Stimulated activated CD4-positive, alpha-beta T cell treated with anti-CD3 and anti-CD28 coated beads, Interleukin-2, amount 100 ng/mL, for 48 hours (primary cell): ENCODE results near the gene ENKUR.
"Not testable (repeated sequence)": the region's sequence is repeated elsewhere in the genome, so short reads cannot be mapped to it uniquely, and the experiment has no call there.

Experiments used
- DNase-seq, 2 donors: peaks; one replicate each; pipeline ENCODE4 v3.0.0-alpha.2; 2020

ENKUR gene

DNA sequence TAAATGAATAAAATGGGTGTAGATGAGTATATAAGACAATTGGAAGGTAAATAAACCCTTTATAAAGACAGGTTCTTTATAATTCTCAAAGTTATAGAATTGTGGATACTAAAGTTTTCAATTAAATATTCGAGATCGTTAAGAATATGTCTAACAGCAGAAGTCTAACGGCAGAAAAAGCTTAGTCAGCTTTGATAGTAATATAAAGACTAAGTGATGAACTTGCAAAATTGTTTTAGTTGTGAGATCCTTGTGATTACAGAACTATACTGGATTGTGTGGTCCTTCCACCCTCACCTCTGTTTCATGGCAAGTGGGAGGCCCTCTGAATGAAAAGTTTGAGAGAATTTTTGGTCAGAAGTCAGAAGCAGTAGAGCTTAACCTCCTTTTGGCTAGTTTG is 2.7 kb upstream of the ENKUR start:
- DNase-seq = no peak

DNA sequence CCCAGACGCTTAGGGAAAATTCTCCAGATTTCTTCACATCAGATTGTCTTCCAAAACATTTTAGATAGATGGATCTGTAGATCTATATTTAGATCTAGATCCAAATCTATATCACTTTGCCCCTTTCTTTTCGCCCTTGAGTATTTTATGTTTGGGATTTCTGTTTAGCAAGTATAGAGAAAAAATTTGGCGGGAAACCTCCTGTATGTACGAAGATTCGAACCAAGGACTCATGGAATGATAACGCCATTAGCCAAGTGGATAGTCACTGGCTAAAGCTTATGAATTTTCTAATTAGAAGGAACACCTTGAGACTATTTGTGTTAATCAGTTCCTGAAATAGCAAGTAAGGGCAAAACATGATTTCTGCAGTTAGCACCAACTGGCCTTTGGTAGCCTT is 1.7 kb upstream of the ENKUR start:
- DNase-seq = no peak

DNA sequence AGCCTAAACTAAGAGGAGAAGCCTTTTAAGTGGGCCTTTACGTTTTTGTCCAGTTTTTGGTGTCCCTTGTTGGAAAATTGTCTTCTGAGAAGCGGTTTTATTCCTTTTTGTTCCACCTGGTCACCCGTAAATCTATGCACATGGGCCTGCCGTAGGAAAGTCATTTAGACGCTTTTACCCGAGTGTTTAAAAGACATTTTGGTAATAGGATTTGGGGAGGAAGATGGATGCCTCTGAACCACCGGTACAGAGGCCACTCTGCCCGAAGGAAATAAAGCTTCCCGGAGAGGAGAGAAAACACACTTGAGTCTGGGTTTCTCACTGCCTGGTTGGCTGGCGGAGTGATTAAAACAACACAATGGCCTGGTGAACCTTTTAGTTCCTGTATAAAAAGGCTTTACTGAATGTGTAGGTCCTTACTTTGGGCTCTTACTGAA is 1.2 kb upstream of the ENKUR start:
- DNase-seq = peak in 1 of 2 donors; percentile 20

DNA sequence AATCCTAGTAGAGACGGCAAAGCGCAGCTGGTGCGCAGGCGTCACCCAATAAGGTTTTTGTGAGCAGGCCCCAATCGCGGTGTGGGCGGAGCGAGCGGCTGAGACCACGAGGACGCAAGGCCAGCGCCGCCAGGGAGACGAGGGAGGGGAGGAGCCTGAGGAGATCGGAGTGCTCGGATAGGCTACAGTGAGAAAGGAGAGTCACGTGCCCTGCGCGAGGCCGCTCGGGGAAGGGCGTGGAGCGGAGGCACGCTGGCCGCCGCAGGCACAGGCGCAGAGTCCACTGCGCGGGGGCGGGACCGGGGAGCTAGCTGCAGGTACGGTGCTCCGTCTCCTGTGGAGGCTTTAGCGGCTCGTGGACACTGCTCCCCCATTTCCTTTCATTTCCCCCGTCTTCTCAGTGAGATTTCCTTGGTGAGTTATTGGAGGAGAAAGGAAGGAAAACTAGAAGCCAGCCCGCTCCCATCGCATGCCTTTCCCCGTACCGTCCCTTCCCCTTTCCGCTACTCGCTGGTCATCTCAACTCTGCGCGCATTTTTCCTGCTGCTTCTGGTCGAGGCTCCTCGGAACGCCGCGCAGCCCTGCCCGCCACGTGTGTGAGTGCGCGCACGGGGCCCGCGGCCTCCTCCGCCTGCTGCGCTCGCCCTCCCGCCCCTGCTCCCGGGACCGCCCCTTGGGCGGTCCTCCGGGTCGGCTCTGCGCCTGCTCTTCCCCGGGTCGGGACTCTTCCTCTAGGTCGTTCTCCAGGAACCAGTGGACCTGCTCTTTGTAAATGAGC is 607 bp upstream of the ENKUR start, which contains the start of gene THNSL1:
TSS of gene THNSL1 (plus strand) at position 237 of the 778 bp plus-strand sequence. CDS start 6,612 bp downstream, outside the sequence.
- peak; percentile 91 to 95 for DNase-seq

DNA sequence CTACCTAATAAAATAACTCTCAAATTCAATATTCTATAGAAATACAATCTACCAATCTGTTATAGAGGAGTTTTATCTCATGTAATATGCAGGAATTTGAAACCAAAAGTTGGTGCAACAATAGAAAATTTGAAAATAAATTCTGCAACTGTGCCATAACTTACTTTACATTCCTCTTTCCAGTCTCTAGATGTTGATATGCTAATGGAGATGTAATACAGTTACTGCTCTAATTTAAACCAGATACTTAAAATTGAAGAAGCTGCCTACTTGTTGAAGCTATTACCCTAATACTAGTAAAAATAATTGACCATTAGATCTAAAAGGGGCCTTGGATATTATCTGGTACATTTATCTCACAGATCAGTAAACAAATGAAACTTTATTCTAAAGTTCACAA is 1.4 kb downstream of the ENKUR start:
- DNase-seq = no peak

DNA sequence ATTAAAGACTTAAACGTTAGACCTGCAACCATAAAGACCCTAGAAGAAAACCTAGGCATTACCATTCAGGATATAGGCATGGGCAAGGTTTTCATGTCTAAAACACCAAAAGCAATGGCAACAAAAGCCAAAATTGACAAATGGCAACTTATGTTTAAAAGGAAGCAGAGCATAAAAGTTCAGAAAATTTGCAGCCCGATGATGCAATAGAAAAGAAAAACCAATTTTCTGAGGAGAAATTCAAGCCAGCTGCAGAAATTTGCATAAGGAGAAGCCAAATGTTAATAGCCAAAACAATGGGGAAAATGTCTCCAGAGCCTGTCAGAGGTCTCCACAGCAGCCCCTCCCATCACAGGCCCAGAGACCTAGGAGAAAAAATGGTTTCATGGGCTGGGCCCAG is 4.4 kb downstream of the ENKUR start:
- not testable (repeated sequence) for DNase-seq

DNA sequence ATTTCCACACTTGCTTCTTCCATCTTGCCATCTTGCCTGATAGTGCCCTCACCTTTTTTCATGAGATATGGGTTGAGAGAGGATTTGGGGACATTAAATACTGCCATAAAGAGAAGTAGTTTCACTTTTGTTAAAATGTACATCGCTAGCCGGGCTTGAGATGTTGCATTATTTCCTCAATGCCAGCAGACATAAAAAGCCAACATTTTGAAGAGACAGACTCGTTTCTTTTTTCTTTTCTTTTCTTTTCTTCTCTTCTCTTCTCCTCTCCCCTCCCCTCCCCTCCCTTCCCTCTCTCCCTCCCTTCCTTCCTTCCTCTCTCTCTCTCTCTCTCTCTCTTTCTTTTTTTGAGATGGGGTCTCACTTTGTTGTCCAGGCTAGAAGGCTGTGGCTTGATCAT is 17.9 kb downstream of the ENKUR start:
- DNase-seq = no peak

DNA sequence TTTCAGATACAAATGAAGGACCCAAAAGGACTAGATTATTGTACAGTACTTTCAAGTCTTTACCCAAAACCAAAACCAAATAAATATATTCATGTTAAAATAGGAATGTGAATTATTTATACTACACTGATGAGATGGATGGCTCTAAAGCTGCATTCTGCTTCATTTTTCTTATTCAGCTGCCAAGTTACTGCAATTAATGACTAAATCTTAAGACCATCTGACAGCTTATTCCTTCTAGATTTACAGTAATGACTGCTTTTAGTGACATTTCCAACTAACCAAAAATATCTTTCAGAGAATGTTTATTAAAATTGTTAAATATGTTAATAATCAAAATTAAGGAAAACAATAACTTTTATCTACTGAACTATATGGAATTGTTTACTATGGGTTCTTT is 20.9 kb downstream of the ENKUR start:
- DNase-seq = no peak

DNA sequence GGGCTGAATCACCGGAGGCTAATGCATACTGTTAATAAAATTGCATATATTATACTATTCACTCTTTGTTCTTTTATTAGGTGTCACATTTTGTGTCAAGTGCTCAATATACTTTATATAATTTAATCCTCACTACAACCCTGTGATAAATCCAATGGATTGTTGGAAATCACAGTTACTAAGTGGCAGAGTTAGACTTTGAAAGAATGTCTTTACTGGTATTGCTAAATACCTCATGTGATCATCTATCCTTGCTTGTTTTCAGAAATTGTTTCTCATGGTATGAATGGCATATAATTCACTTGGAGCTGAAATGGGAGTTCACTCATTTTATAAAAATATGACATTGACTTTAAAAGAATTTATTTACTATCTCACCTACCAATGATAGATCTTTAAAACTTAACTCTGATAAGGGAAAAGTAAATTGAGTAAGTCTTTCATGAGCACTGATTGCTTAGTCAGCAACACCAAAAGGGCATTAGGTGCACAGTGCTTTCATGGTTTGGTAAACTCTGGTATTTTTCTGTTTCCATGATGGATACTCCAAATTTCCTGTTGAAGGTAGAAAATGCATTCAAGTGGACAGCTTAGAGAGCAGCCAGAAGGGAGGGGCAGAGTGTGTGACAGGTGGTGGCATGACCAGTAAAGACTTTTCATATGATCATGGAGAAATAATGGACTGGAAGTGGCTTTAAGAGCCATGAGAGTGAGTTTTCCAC is 22.6 kb downstream of the ENKUR start:
- DNase-seq = no peak

DNA sequence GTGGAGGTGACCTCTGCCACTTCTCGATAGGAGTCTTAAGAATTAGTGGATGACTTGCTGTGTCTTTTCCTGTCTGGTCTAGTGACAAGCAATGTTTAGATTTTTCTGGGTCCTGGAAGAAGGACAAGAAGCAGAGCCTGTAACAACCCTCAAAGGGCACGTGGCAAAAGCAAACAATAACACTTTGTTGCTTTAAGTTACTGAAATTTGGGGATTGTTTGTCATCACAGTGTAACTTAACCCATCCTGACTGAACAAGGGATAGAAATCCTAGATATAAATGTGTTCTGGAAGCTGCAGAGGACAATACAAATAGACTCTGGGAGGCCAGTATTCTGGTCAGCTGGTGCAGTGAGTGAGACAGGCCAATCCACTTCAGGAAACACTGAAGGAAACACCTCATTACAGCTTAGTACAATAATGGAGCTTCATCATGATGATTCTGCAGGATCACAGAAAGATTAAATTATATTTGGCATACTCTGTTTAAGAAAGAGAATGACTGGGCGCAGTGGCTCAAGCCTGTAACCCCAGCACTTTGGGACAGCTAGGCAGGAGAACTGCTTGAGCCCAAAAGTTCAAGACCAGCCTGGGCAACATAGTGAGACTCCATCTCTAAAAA is 23.3 kb downstream of the ENKUR start:
- no peak for DNase-seq

DNA sequence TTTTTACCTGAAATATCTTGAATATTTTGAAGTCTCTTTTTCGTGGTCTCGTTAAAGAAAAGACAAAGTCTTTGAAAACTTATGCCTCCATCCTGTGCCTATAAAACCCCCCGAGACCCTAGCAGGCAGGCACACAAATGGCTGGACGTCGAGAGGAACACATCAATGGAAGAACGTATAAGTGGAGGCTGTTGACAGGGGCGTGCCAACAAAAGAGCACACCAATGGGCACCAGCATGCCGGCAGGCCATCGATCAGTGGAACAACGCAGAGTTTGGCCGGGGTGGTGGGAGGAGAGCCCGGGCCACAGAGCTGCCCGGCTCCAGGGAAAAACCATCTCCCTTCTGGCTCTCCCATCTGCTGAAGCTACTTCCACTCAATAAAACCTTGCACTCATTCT is 24.7 kb downstream of the ENKUR start:
- no peak for DNase-seq

DNA sequence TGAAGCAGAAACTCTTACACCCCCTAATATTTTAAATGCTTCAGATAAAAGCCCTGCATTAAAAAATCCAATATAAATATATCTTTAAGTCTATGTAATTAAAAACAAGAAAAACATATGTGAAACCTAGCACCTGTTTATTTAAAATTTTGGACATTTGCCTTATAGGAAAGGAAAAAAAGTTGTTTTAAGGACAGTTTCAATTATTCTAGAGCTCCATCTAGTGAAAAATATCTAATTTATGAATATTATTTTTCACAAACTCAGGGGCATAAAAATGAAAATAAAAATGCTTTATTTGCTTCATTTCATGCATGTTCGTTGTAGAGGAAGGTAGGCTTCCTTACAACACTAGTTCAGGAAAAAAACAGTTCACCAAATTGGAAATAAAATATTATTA is 26.1 kb downstream of the ENKUR start:
- no peak for DNase-seq

DNA sequence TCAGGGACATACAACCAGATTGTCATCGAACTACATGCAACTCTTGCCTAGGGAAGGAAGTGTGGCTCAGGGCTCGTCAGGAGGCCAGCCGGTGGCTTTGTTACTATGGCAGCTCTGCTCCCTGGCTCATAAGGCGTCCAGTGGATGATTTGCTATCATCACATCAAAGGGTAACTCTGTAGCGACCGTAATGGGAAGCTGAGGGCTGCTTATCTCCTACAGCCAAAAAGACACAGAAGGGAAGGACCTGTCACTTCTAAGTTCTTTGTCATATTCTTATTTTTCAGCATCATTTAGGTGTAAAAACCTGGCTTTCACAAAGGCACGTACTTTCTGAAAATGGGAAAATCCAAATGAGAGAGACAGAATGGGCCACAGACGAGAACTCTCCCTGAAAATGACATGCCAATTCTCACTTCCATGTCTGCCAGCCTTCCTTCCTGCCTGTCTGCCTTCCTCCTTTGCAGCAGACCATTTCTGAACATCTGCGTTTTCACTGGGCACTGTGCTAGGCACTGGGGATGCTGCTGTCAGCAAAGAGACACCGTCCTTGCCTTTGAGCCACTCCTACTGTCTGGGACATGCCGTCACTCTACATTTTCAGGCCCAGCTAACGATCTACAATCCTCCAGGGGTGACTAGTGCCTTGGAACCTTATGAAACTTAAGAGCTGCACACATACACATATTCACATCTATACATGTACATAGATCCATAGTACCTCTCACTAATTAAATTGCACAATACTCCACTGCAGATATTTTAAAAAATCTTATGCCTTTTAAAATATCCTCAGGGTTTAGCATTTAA is 26.9 kb downstream of the ENKUR start:
- DNase-seq = no peak

DNA sequence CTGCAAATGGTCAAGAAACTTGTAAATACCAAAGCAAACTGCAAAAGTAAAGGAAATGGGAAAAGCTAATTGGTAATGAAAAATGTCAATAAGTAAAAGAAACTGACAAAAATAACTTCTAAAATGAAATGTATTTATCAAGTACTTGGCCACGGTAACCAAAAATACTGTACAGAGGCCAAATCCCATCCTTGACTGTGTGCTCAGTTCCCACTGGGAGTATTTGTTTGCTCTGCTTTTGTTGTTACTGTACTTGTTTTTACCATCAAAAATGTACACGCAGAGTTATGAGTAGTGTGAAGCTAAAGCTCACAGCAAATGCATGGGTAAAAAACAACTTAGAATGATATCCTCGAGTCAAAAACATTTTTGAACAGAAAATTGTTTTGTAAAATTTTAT is 31.1 kb downstream of the ENKUR start:
- no peak for DNase-seq

DNA sequence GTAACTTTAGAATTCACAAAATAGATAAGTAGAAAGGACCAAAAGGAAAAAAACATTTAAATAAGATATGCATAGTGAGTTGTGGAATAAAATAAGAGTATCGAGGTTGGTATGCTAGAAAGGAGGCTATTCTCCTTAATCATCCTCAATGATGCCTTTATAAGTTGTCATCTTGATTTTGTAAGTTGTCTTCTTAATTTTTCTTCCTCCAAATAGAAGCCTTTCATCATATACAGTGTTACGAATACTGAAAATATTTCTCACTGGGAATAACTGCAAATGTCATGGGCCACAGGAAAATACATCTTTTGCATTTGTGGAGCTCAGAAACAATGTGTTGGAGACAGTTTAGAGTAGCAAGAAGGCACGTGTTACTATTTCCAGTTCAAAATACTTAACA is 32.0 kb downstream of the ENKUR start:
- no peak for DNase-seq

DNA sequence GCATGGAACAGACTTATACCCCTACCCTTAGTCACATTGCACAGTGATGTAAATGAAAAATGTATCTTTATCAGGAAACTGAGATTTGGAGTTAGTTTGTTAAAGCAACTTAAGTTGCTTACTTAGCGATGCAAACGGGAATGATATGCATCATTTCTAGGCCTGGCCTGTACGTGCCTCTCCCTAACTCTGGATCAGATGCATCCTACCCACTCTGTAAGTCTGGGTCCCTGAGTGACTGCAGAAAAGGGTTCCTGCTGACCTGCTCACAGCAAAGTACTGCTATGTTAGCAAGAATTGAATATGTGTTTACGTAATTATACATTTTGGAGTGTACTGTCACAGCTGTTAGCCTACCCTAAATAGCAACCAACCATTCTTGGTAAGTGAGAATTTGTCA is 32.8 kb downstream of the ENKUR start:
- DNase-seq = no peak

DNA sequence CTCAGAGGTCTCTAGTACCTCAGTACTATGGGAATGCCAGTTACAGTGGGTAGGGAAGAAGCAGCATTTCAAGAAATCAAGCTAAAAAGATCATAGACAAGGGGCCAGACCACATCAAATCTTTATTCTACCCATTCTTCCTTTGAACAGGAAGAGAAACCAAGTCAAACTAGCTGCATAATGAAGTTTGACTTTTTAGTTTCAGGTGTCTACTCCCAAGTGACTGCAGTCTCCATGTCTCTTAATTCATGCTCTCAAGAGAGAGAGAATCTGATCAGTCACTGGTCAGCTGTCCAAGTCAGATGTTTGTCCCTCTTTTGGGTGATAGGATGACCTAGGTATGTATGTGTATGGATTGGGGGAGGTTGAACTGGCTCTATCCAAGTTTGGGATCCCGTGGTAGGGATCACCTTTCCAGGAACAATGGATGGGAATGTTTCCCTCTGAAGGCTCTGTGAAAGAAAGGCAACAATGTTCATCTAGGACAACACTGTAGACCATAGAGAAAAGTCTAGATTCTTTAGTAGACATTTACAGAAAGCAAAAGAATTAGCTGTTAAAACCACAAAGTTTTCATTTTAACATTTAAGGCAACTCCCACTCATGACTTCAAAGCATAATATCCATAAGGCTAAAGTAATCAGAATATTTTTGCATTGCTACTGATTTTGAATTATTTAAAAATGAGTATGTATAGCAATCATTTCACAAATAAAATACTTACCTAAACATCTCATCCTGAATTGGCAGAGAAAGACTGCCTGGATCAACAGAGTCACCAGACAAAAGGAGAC is 33.4 kb downstream of the ENKUR start:
- no peak for DNase-seq

DNA sequence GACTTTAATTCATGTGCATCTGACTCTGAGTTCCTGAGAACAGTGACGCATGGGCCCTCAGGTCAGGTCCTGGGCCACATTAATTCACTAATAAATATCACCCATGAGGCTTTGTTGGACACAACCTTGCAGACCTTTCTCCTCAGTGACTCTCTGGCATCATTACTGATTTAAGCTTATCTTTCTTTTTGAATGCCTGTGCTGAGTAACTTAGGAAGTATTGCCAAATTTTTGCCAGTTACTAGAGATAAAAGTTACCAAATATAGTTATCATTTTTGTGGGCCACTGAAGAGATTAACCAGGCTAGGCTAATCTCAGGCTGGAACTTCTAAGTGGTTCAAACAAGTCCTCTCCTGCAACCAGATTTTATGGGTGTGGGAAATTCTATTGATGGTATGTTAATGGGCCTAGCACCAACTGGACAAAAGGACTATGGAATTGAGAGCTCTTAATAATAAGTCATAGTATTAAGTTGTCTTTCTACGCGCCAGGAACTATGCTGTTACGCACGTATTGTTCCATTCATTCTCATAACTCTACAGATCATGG is 34.7 kb downstream of the ENKUR start:
- DNase-seq = no peak

DNA sequence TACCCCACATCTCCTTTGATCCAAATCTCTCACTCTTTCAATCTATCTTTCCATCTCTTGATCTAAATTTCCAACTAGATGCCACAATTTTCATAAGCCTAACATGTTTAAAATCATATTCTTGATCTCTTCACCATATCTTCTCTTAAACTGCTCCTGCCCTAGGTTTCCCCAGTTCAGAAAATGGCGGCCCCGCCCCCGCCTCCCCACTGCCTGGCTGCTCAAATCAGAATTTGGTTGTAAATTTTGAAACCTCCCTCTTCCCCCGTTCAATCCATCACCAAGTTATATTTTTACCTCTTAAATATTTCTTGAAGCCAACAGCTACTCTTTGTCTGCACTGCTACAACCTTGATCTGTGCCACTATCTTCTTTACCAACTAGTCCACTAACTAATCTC is 36.3 kb downstream of the ENKUR start:
- DNase-seq = no peak

DNA sequence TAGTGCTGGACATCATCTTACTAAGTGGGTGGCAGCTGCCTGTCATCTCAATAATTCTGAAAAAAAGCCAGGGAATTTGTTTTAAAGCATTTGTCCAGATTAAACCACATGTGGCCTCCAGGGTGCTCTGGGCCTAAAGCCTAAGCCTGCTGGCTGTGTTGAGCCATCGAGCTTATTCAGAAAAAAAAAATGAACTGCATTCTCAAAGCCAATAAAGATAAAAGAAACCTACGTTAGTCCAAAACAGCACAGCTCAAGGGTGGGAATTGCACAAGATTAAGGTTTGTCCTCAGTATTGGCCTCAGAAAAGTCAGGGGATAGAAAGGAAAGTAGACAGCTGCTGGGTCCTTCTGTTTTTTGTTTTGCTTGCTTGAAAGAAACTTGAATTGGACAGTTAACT is 41.0 kb downstream of the ENKUR start:
- no peak for DNase-seq

DNA sequence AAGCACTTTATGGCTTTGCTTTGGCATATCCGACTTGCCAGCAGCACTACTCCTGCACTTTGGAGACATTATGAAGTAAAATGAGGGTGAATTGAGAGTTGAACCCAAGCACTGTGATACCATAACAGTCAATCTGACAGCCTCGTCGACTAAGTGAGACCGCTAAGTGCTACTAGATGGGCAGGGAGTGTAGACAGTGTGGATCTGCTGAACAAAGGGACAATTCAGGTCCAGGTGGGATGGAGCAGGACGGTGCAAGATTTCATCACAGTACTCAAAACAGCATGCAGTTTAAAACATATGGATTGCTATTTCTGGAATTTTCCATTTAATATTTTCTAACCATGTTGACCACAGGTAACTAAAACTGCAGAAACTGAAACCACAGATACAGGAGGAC is 42.8 kb downstream of the ENKUR start:
- DNase-seq = no peak

DNA sequence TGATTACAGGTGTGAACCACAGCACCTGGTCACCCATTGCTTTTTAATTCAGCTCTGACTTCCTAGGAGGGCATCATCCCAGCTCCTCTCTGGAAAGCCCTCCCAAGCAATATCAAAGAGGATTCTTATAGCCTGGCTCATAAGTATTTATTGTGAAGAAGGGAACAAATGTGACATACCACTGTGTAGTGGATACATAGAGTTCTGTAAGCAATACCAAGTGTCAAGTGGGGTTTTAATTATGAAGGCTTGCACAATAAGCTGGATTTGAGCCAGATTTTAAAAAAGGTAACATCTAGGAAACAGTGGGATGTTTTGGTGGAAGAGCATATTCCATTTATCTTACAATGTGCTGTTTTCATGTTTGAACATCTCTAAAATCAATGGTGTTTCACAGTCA is 44.6 kb downstream of the ENKUR start:
- no peak for DNase-seq
